HepG2 (cell line): ENCODE data around the gene SETD1A. TPM values are rescaled to one million over a fixed set of nuclear protein-coding genes. Genes with fewer than 3 reads are reported as not detected.

Source experiments
- ATAC-seq: fragments of 200-7000 bp; cut with Tn5 transposase; 3 replicates; pipeline ENCODE4 v1.9.1; 2020; ENCODE audit warnings: mild to moderate bottlenecking, moderate library complexity
- BruUV-seq: library from RNA; stranded (reverse); fragments of 400-500 nt; replicated peaks from 2 replicates; lab custom pipeline; 2021; lab: Mats Ljungman, UMichigan
- CTCF ChIA-PET: fragments of 300-600 bp; formaldehyde crosslinking; extraction: SDS; loops from one replicate; lab custom pipeline; 2021; ENCODE audit warnings: low total read pairs, inconsistent platforms, low intra/inter-chr PET ratio; lab: Yijun Ruan, JAX
- POLR2A ChIA-PET: fragments of 350-600 bp; sonication (Branson Sonifier 250); formaldehyde crosslinking; loops from one replicate; lab custom pipeline; 2020; ENCODE audit warnings: antibody characterized with exemption, inconsistent platforms; lab: Yijun Ruan, JAX
- DNase-seq: peaks from one replicate; pipeline ENCODE4 v3.0.0-alpha.2; 2015; ENCODE audit warnings: low spot score
- FAIRE-seq: peaks from 3 replicates; lab custom pipeline; 2011; peaks lifted over from hg19 to GRCh38; lab: Jason Lieb, UNC
- H2AFZ ChIP-seq: one replicate; pipeline ENCODE4 v1.6.1; 2011; ENCODE audit warnings: low read length, inconsistent platforms
- H3K27ac ChIP-seq: fragments of 300-600 bp; 3 replicates; pipeline ENCODE4 v1.8.0; 2011; ENCODE audit warnings: mixed run types, mild to moderate bottlenecking, mixed read lengths, low read length, inconsistent platforms; ENCODE audit not compliant: insufficient read depth; ENCODE audit errors: extremely low read length
- H3K27me3 ChIP-seq, 2 experiments: fragments of 200-600 bp in 1 of 2; 2 replicates in 1 of 2; 3 replicates in 1 of 2; pipeline versions ENCODE4 v1.6.0 to v1.8.0; 2011; ENCODE audit warnings: low read length in 2 of 2, mild to moderate bottlenecking in 2 of 2, moderate library complexity in 2 of 2, inconsistent platforms in 1 of 2; ENCODE audit not compliant: insufficient read depth in 2 of 2, control insufficient read depth in 1 of 2
- H3K36me3 ChIP-seq, 2 experiments: fragments of 200-600 bp in 1 of 2; replicated peaks in 1 of 2; 2 replicates in 1 of 2; 3 replicates in 1 of 2; pipeline versions ENCODE4 v1.5.1 to v1.8.0; 2011; ENCODE audit warnings: low read length in 2 of 2, inconsistent platforms in 1 of 2; ENCODE audit not compliant: insufficient read depth in 2 of 2, control insufficient read depth in 1 of 2
- H3K4me1 ChIP-seq: 2 replicates; pipeline ENCODE4 v1.5.1; 2012; ENCODE audit warnings: low read length, inconsistent platforms; ENCODE audit not compliant: insufficient read depth
- H3K4me2 ChIP-seq: 2 replicates; pipeline ENCODE4 v1.6.0; 2011; ENCODE audit warnings: low read depth, low read length, inconsistent platforms
- H3K4me3 ChIP-seq, 3 experiments: fragments of 200-600 bp in 1 of 3; sonication (generic), shearing (Covaris generic) in 1 of 3; replicated peaks in 1 of 3; 2 replicates each; pipeline ENCODE4 v1.5.1; 2011 to 2016; ENCODE audit warnings: low read length in 3 of 3, inconsistent platforms in 2 of 3, low read depth in 2 of 3, mild to moderate bottlenecking in 2 of 3, control low read depth in 1 of 3, mixed read lengths in 1 of 3; ENCODE audit not compliant: insufficient read depth in 1 of 3
- H3K79me2 ChIP-seq: one replicate; pipeline ENCODE4 v1.6.1; 2011; ENCODE audit warnings: low read length, inconsistent platforms; ENCODE audit not compliant: insufficient read depth
- H3K9ac ChIP-seq: 2 replicates; pipeline ENCODE4 v1.6.0; 2011; ENCODE audit warnings: mild to moderate bottlenecking, low read depth, low read length, inconsistent platforms; ENCODE audit not compliant: insufficient read depth
- H3K9me3 ChIP-seq: 2 replicates; pipeline ENCODE4 v1.5.1; 2012; ENCODE audit warnings: mild to moderate bottlenecking, low read length
- H4K20me1 ChIP-seq: 2 replicates; pipeline ENCODE4 v1.6.0; 2011; ENCODE audit warnings: inconsistent platforms, mild to moderate bottlenecking, low read length, moderate library complexity; ENCODE audit not compliant: insufficient read depth
- AGO2 ChIP-seq: fragments of 200-400 bp; formaldehyde crosslinking; optimal IDR thresholded peaks from 2 replicates; pipeline ENCODE3; 2017; ENCODE audit warnings: mild to moderate bottlenecking, low read depth, low read length, moderate library complexity
- BORCS8-MEF2B ChIP-seq: sonication (generic); formaldehyde crosslinking; IDR thresholded peaks from 2 replicates; pipeline ENCODE4 v1.8.0; 2022; ENCODE audit warnings: mild to moderate bottlenecking, missing genetic modification reagents
- MAZ ChIP-seq, 2 experiments: sonication (generic) in 1 of 2; formaldehyde crosslinking in 1 of 2; IDR thresholded peaks; 2 replicates each; pipeline versions ENCODE4 v1.5.0 to v1.6.1; 2012 to 2020; ENCODE audit warnings: low read depth in 2 of 2, mild to moderate bottlenecking in 2 of 2, borderline replicate concordance in 1 of 2, improper control_type of control experiment in 1 of 2, low read length in 1 of 2, missing genetic modification reagents in 1 of 2, moderate library complexity in 1 of 2
- NFKB2 ChIP-seq: sonication (generic); formaldehyde crosslinking; IDR thresholded peaks from 2 replicates; pipeline ENCODE4 v1.4.0; 2020; ENCODE audit warnings: missing genetic modification reagents, borderline replicate concordance
- RBFOX2 ChIP-seq: fragments of 200-400 bp; formaldehyde crosslinking; IDR thresholded peaks from 2 replicates; pipeline ENCODE4 v1.6.1; 2017; ENCODE audit warnings: low read depth, mild to moderate bottlenecking, low read length
- TMF1 ChIP-seq: sonication (generic); formaldehyde crosslinking; IDR thresholded peaks from 2 replicates; pipeline ENCODE4 v1.8.1; 2022; ENCODE audit warnings: low read depth, missing genetic modification reagents
- ZNF124 ChIP-seq: sonication (generic); formaldehyde crosslinking; IDR thresholded peaks from 2 replicates; pipeline ENCODE4 v1.4.0; 2020; ENCODE audit warnings: missing genetic modification reagents
- ZNF333 ChIP-seq: sonication (generic); formaldehyde crosslinking; IDR thresholded peaks from 2 replicates; pipeline ENCODE4 v1.4.0; 2020; ENCODE audit warnings: mild to moderate bottlenecking, missing genetic modification reagents, borderline replicate concordance
- ZSCAN29 ChIP-seq: sonication (generic); formaldehyde crosslinking; conservative IDR thresholded peaks from 2 replicates; pipeline ENCODE4 v1.4.0; 2020; ENCODE audit warnings: mild to moderate bottlenecking, missing genetic modification reagents
- WGBS: methylation state at CpG from one replicate; pipeline ENCODE4 v1.1.6; 2017; ENCODE audit warnings: low lambda C conversion rate; 5-methylcytosine and 5-hydroxymethylcytosine counted together
- in situ Hi-C: cut with HindIII; loops from 2 replicates; pipeline ENCODE4 v1.10.0; 2017; ENCODE audit warnings: low pct_unique_long_range_greater_than_20kb; ENCODE audit not compliant: extremely low pct_ligation_motif_present
- intact Hi-C: fragments of 100-400 bp; cut with micrococcal nuclease; formaldehyde crosslinking; loops from one replicate; pipeline ENCODE4 v1.10.0; 2022; ENCODE audit not compliant: unreplicated experiment
- polyA plus RNA-seq, 8 experiments: library from polyadenylated mRNA; depleted of rRNA in 3 of 8; stranded (reverse) in 7 of 8; unstranded in 1 of 8; fragments of >200 nt; fragmentation: Illumina TruSeq in 4 of 8; extraction: Trizol in 4 of 8; gene quantifications; 2 replicates each; pipeline versions ENCODE4 v1.2.1 to v1.2.3, GENCODE V29; 2011 to 2016; ENCODE audit warnings: low read depth in 4 of 8, missing spikeins in 1 of 8, mixed read lengths in 1 of 8; ENCODE audit not compliant: insufficient read depth in 1 of 8
- total RNA-seq, 5 experiments: library from RNA; depleted of rRNA; stranded (reverse); fragments of >200 nt; fragmentation: Illumina TruSeq; extraction: Trizol; gene quantifications; 2 replicates each; pipeline ENCODE4 v1.2.3, GENCODE V29; 2016; ENCODE audit warnings: low read depth in 1 of 5
- TF ChIP-seq, protein P1 (sequence below): fragments of 450-650 bp; IDR thresholded peaks from 2 replicates; pipeline ENCODE4 v1.6.1; 2017; ENCODE audit warnings: mild to moderate bottlenecking
- TF ChIP-seq, protein P2 (sequence below): sonication (generic); formaldehyde crosslinking; IDR thresholded peaks from 2 replicates; pipeline ENCODE4 v1.9.0; 2022; ENCODE audit warnings: missing genetic modification reagents, mild to moderate bottlenecking, borderline replicate concordance

Gene SETD1A
- total and polyA plus RNA-seq, 2 of the 13 experiments (the other 11 are each of a cell fraction or from before 2014, with no cell fraction given), result 3.8 to 5.6 TPM

DNA sequence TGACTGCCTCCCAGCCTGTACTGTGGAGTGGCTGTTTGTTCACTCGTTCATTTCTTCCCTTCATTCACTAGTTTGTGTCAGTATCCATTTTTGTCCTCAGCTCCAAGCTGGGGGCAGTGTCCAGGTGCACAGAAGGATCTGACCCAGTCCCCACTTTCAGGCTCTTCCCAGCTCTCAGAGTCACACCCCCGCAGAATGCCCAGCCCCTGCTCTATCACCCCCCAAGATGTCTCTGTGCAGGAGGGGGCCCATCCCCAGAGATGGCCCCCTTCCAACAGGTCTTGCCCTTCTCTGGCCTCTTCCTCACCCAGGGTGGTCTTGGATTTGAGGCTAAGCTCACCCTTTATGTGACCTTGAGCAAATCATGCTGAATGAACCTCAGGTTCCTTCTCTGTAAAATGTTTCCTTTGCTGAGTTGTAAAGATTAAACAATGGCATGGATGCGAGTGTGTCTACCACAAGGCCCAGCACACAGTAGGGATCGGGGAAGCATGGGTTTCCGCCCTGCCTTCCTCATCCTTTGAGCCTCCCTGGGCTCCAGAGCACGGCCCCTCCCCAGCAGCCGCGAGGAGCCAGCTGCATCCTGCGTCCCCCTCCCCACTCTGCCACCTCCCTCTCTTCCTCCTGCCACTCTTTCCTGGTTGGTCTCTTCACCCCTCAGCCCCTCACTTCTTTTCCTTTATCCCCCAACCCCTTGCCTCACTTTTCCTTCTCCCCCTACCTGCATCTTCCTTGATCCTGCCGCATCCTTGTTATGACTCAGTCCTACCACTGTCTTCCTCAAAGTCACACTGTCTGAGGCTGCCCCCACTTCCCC is 31.4 kb upstream of the SETD1A start (continued):
- no peak for TF ChIP-seq BORCS8-MEF2B (CRISPR knock-in tag)
- TF ChIP-seq NFKB2 (CRISPR knock-in tag), result no peak
- no peak for TF ChIP-seq MAZ (IDR thresholded peaks at IDR 0.05; ENCODE audit: borderline replicate concordance, low read depth, low read length)
- no peak for TF ChIP-seq MAZ (CRISPR knock-in tag; IDR thresholded peaks at IDR 0.05; ENCODE audit: low read depth)

DNA sequence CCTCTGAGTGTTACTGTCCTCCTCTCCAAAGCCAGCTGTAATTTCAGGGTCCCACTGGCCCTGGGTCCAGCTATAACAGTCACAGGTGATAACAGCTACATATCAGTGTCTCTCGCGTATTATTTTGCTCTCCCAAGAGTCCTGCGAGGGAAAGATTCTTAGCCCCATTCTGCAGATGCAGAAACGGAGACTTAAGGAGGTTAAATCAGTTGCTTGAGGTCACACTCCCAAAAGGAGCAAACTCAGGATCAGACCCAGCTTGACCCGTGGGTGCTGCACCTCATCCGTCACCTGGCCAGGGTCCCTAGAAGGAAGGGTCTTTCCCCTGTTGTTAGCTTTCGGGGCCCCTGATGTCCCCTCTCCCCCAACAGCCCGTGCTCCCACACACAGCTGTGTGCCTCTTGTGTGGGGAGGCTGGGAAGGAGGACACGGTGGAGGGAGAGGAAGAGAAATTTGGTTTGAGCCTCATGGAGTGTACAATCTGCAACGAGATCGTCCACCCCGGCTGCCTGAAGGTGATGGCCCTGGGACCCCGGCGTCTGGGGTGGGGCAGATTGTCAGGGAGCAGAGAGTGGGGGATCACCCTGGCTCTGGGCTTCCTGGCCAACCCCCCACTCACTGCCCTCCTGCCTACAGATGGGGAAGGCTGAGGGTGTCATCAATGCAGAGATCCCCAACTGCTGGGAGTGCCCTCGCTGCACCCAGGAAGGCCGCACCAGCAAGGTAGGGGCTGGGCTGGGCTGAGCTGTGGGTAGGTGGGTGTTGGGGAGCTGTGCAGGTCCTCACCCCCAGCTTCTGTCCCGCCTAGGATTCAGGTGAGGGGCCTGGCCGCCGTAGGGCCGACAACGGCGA is 30.4 kb upstream of the SETD1A start:
- no peak overlapping the region for H3K4me3 ChIP-seq
- ATAC-seq (no peak), FAIRE-seq (no peak)
- no peak overlapping the region for H3K9ac ChIP-seq
- ChIA-PET POLR2A (interaction anchor here (0.5 to 2.4 kb wide), 5 partner anchors 15 to 252 kb away, joined by 3 to 8 read pairs (median 3); partner anchors contain the start of genes FUS and ORAI3), CTCF (no interaction called here)
- no peak overlapping the region for H3K27ac ChIP-seq
- H3K36me3 ChIP-seq, result peaks cover 11 to 21% of the 10 kb centered on the region in 2 experiments
- in situ Hi-C loops, result no loop called here
- H3K9me3 ChIP-seq, result no peaks in the 10 kb centered on the region
- H3K79me2 ChIP-seq, result no peaks in the 10 kb centered on the region
- H3K4me2 ChIP-seq, result no peak overlapping the region
- BruUV-seq, result no TSS peak
- no peaks in the 10 kb centered on the region; a peak in 1 of 5 replicates for H3K27me3 ChIP-seq
- no peak overlapping the region for H2AFZ ChIP-seq
- H3K4me1 ChIP-seq, result peaks cover 13% of the 10 kb centered on the region
- WGBS, result 95% methylated on average over 20 of the region's 22 CpGs
- peak; percentile 14 for TF ChIP-seq AGO2
- TF ChIP-seq ZNF124 (CRISPR knock-in tag), result no peak
- TF ChIP-seq ZNF333 (CRISPR knock-in tag), result no peak
- 0 out of 2 replicates have a peak, but pooled peaks have one; percentile 27 for TF ChIP-seq TMF1 (CRISPR knock-in tag)
- TF ChIP-seq, protein P1, sequence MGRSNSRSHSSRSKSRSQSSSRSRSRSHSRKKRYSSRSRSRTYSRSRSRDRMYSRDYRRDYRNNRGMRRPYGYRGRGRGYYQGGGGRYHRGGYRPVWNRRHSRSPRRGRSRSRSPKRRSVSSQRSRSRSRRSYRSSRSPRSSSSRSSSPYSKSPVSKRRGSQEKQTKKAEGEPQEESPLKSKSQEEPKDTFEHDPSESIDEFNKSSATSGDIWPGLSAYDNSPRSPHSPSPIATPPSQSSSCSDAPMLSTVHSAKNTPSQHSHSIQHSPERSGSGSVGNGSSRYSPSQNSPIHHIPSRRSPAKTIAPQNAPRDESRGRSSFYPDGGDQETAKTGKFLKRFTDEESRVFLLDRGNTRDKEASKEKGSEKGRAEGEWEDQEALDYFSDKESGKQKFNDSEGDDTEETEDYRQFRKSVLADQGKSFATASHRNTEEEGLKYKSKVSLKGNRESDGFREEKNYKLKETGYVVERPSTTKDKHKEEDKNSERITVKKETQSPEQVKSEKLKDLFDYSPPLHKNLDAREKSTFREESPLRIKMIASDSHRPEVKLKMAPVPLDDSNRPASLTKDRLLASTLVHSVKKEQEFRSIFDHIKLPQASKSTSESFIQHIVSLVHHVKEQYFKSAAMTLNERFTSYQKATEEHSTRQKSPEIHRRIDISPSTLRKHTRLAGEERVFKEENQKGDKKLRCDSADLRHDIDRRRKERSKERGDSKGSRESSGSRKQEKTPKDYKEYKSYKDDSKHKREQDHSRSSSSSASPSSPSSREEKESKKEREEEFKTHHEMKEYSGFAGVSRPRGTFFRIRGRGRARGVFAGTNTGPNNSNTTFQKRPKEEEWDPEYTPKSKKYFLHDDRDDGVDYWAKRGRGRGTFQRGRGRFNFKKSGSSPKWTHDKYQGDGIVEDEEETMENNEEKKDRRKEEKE, result no peak
- TF ChIP-seq, protein P2, sequence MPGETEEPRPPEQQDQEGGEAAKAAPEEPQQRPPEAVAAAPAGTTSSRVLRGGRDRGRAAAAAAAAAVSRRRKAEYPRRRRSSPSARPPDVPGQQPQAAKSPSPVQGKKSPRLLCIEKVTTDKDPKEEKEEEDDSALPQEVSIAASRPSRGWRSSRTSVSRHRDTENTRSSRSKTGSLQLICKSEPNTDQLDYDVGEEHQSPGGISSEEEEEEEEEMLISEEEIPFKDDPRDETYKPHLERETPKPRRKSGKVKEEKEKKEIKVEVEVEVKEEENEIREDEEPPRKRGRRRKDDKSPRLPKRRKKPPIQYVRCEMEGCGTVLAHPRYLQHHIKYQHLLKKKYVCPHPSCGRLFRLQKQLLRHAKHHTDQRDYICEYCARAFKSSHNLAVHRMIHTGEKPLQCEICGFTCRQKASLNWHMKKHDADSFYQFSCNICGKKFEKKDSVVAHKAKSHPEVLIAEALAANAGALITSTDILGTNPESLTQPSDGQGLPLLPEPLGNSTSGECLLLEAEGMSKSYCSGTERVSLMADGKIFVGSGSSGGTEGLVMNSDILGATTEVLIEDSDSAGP (CRISPR knock-in tag), result 0 out of 2 replicates have a peak, but pooled peaks have one; percentile 14
- TF ChIP-seq RBFOX2, result peak; percentile 34; the same call in 1 of the 2 replicates
- TF ChIP-seq ZSCAN29 (CRISPR knock-in tag), result no peak
- TF ChIP-seq, all 625 proteins: peak for 4
- no peaks in the 10 kb centered on the region; the same call in 1 of the 2 replicates for H4K20me1 ChIP-seq
- intact Hi-C loops, result loop anchor here (10.0 kb wide), 1 partner anchor 232 kb away; the partner anchor contains the start of gene SRCAP
- no peak for DNase-seq
